IMR-90 (cell line): ENCODE results near the gene ASAP2. TPM values are rescaled to one million over a fixed set of nuclear protein-coding genes. Genes with fewer than 3 reads are reported as not detected.

Experiments
- ATAC-seq: fragments of 200-7000 bp; cut with Tn5 transposase; 2 replicates; pipeline ENCODE4 v1.9.1; 2020; ENCODE audit warnings: low read depth, mild to moderate bottlenecking, moderate library complexity
- BruUV-seq: library from RNA; stranded (reverse); fragments of 400-500 nt; replicated peaks from 2 replicates; lab custom pipeline; 2021; lab: Mats Ljungman, UMichigan
- CTCF ChIA-PET: fragments of 300-600 bp; formaldehyde crosslinking; extraction: SDS; loops from one replicate; lab custom pipeline; 2021; ENCODE audit warnings: antibody characterized with exemption; lab: Yijun Ruan, JAX
- POLR2A ChIA-PET: fragments of 300-600 bp; sonication (Branson Sonifier 250); formaldehyde crosslinking; loops from one replicate; lab custom pipeline; 2022; ENCODE audit warnings: antibody characterized with exemption; ENCODE audit not compliant: unreplicated experiment; lab: Charles Lee
- DNase-seq: peaks from one replicate; pipeline ENCODE4 v3.0.0; 2013
- H2AFZ ChIP-seq: replicated peaks from 2 replicates; pipeline ENCODE3; 2013; ENCODE audit warnings: low read length, mild to moderate bottlenecking; ENCODE audit not compliant: poor library complexity
- H2AK5ac ChIP-seq: 2 replicates; pipeline ENCODE4 v1.6.1; 2013; ENCODE audit warnings: low read depth, low read length, inconsistent platforms
- H2AK9ac ChIP-seq: replicated peaks from 2 replicates; pipeline ENCODE3; 2013; ENCODE audit warnings: mild to moderate bottlenecking, low read depth, low read length, moderate library complexity; ENCODE audit not compliant: poor library complexity
- H2BK120ac ChIP-seq: 2 replicates; pipeline ENCODE4 v1.6.1; 2013; ENCODE audit warnings: low read depth, low read length, inconsistent platforms
- H2BK15ac ChIP-seq: 3 replicates; pipeline ENCODE4 v1.6.1; 2013; ENCODE audit warnings: low read depth, low read length, inconsistent platforms
- H2BK20ac ChIP-seq: 2 replicates; pipeline ENCODE4 v1.6.1; 2013; ENCODE audit warnings: low read depth, mild to moderate bottlenecking, inconsistent platforms, low read length, moderate library complexity
- H2BK5ac ChIP-seq: 2 replicates; pipeline ENCODE4 v1.6.1; 2013; ENCODE audit warnings: mild to moderate bottlenecking, low read depth, low read length, inconsistent platforms; ENCODE audit not compliant: poor library complexity, severe bottlenecking
- H3K14ac ChIP-seq: replicated peaks from 2 replicates; pipeline ENCODE4 v1.6.1; 2013; ENCODE audit warnings: low read depth, low read length, inconsistent platforms
- H3K18ac ChIP-seq: 2 replicates; pipeline ENCODE4 v1.6.1; 2013; ENCODE audit warnings: low read depth, low read length, control low read depth
- H3K23ac ChIP-seq: 2 replicates; pipeline ENCODE4 v1.6.1; 2013; ENCODE audit warnings: low read depth, low read length, inconsistent platforms
- H3K27ac ChIP-seq: 2 replicates; pipeline ENCODE4 v1.5.1; 2013; ENCODE audit warnings: mild to moderate bottlenecking, control low read depth, low read length; ENCODE audit not compliant: insufficient read depth
- H3K27me3 ChIP-seq: 2 replicates; pipeline ENCODE4 v1.6.1; 2013; ENCODE audit warnings: low read length; ENCODE audit not compliant: control insufficient read depth, insufficient read depth
- H3K36me3 ChIP-seq: 2 replicates; pipeline ENCODE4 v1.6.1; 2013; ENCODE audit warnings: low read length, mixed read lengths; ENCODE audit not compliant: control insufficient read depth, insufficient read depth
- H3K4ac ChIP-seq: 2 replicates; pipeline ENCODE4 v1.6.1; 2013; ENCODE audit warnings: low read depth, low read length, inconsistent platforms
- H3K4me1 ChIP-seq: 2 replicates; pipeline ENCODE4 v1.6.1; 2013; ENCODE audit warnings: low read length, mixed read lengths; ENCODE audit not compliant: control insufficient read depth, insufficient read depth
- H3K4me2 ChIP-seq: 2 replicates; pipeline ENCODE4 v1.6.1; 2013; ENCODE audit warnings: low read depth, mild to moderate bottlenecking, control low read depth, low read length, moderate library complexity
- H3K4me3 ChIP-seq: 2 replicates; pipeline ENCODE4 v1.5.1; 2013; ENCODE audit warnings: low read depth, mild to moderate bottlenecking, control low read depth, low read length, moderate library complexity; ENCODE audit not compliant: insufficient read depth
- H3K56ac ChIP-seq: 2 replicates; pipeline ENCODE4 v1.6.1; 2013; ENCODE audit warnings: low read length, inconsistent platforms; ENCODE audit not compliant: insufficient read depth; ENCODE audit errors: extremely low read depth
- H3K79me1 ChIP-seq, 2 experiments: 2 replicates each; pipeline ENCODE4 v1.6.1; 2013; ENCODE audit warnings: low read length in 2 of 2, inconsistent platforms in 1 of 2, low read depth in 1 of 2
- H3K9ac ChIP-seq: 2 replicates; pipeline ENCODE4 v1.6.1; 2013; ENCODE audit warnings: low read depth, low read length, control low read depth
- H3K9me1 ChIP-seq: 2 replicates; pipeline ENCODE4 v1.6.1; 2013; ENCODE audit warnings: low read length, inconsistent platforms; ENCODE audit not compliant: insufficient read depth
- H3K9me3 ChIP-seq: 2 replicates; pipeline ENCODE4 v1.6.1; 2013; ENCODE audit warnings: low read length; ENCODE audit not compliant: control insufficient read depth, insufficient read depth
- H4K20me1 ChIP-seq: 2 replicates; pipeline ENCODE4 v1.6.1; 2013; ENCODE audit warnings: low read length, inconsistent platforms; ENCODE audit not compliant: insufficient read depth
- H4K5ac ChIP-seq: 2 replicates; pipeline ENCODE4 v1.6.1; 2013; ENCODE audit warnings: mild to moderate bottlenecking, low read depth, low read length, control low read depth
- H4K8ac ChIP-seq, 2 experiments: 2 replicates each; pipeline ENCODE4 v1.6.1; 2013; ENCODE audit warnings: low read depth in 2 of 2, low read length in 2 of 2, control low read depth in 1 of 2, inconsistent platforms in 1 of 2
- H4K91ac ChIP-seq: 2 replicates; pipeline ENCODE4 v1.6.1; 2013; ENCODE audit warnings: low read depth, low read length, inconsistent platforms; ENCODE audit not compliant: insufficient read depth
- FOS ChIP-seq: fragments of 150-350 bp; IDR thresholded peaks from 2 replicates; pipeline ENCODE4 v1.6.1; 2016; ENCODE audit warnings: low read depth, low read length
- MAZ ChIP-seq: IDR thresholded peaks from 2 replicates; pipeline ENCODE4 v1.6.1; 2012; ENCODE audit warnings: low read depth, mild to moderate bottlenecking, low read length, improper control_type of control experiment, moderate library complexity, borderline replicate concordance
- NFE2L2 ChIP-seq: fragments of 150-350 bp; IDR thresholded peaks from 2 replicates; pipeline ENCODE4 v1.6.1; 2016; ENCODE audit warnings: low read depth, mild to moderate bottlenecking, low read length
- RAD21 ChIP-seq: IDR thresholded peaks from 2 replicates; pipeline ENCODE4 v1.6.1; 2012; ENCODE audit warnings: low read length, improper control_type of control experiment
- RFX5 ChIP-seq: IDR thresholded peaks from 2 replicates; pipeline ENCODE4 v1.8.0; 2012; ENCODE audit warnings: low read depth, mild to moderate bottlenecking, low read length, moderate library complexity
- WGBS, 2 experiments: methylation state at CpG; one replicate each; pipeline versions ENCODE4 v1.1.5 to v1.1.7; 2013; ENCODE audit warnings: missing lambda C conversion rate in 2 of 2; ENCODE audit not compliant: insufficient read length in 1 of 2; ENCODE audit errors: extremely low coverage in 2 of 2; 5-methylcytosine and 5-hydroxymethylcytosine counted together
- dilution Hi-C: fragments of 300-500 bp; cut with HindIII; formaldehyde crosslinking; loops from one replicate; pipeline ENCODE4 v1.14.3; 2018; ENCODE audit warnings: low sequenced_read_pairs; ENCODE audit not compliant: unreplicated experiment
- in situ Hi-C: fragments of 300-500 bp; cut with MboI; formaldehyde crosslinking; loops from 3 replicates; pipeline ENCODE4 v1.14.3; 2019; ENCODE audit warnings: low sequenced_read_pairs, inconsistent platforms, mixed read lengths
- intact Hi-C: fragments of 100-400 bp; cut with micrococcal nuclease; formaldehyde crosslinking; loops from 2 replicates; pipeline ENCODE4 v1.10.0; 2022
- polyA plus RNA-seq, 3 experiments: library from polyadenylated mRNA; depleted of rRNA; stranded (reverse); fragments of >200 nt; gene quantifications; 2 replicates each; pipeline ENCODE4 v1.2.3, GENCODE V29; 2012; ENCODE audit warnings: low replicate concordance in 1 of 3
- total RNA-seq: library from RNA; depleted of rRNA; stranded (reverse); fragments of >200 nt; gene quantifications from 2 replicates; pipeline ENCODE4 v1.2.3, GENCODE V29; 2012
- TF ChIP-seq, protein P1 (sequence below): conservative IDR thresholded peaks from 2 replicates; pipeline ENCODE4 v1.5.1; 2012; ENCODE audit warnings: mild to moderate bottlenecking, low read depth, low read length, improper control_type of control experiment

Gene ASAP2
- total and polyA plus RNA-seq, 2 of the 4 experiments (the other 2 are of a cell fraction), result 19.7 to 28.1 TPM

DNA sequence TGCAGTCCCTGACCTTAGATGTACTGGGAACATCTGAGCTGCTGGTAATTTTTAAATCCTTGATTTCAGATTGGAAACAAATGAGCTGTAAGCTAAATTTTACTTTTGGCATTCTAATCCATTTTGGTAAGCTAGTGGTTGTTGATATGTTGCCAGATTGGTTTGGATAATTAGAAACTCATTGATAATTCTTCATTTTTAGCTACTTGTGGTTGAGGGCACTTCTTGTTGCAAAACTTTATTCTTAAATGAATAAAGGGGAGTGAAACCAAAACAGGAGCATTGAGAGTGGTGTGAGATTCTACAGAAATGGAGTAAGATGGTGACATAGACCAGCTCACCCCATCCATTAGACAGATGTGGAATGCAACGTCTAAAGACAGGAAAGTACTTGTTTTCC lies 152.2 kb downstream of the ASAP2 start:
- POLR2A ChIA-PET, result no interaction called here

More for the DNA sequence above, 152.2 kb downstream of the ASAP2 start:
- H3K23ac ChIP-seq, result no peak overlapping the region
- H3K4ac ChIP-seq, result no peak overlapping the region
- no peak overlapping the region for H3K56ac ChIP-seq
- peaks cover 2% of the 10 kb centered on the region; the same call in 1 of the 2 replicates for H3K9me1 ChIP-seq
- TF ChIP-seq NFE2L2 (no peak), FOS (no peak), RAD21 (no peak), MAZ (no peak), RFX5 (no peak)
- TF ChIP-seq, protein P1, sequence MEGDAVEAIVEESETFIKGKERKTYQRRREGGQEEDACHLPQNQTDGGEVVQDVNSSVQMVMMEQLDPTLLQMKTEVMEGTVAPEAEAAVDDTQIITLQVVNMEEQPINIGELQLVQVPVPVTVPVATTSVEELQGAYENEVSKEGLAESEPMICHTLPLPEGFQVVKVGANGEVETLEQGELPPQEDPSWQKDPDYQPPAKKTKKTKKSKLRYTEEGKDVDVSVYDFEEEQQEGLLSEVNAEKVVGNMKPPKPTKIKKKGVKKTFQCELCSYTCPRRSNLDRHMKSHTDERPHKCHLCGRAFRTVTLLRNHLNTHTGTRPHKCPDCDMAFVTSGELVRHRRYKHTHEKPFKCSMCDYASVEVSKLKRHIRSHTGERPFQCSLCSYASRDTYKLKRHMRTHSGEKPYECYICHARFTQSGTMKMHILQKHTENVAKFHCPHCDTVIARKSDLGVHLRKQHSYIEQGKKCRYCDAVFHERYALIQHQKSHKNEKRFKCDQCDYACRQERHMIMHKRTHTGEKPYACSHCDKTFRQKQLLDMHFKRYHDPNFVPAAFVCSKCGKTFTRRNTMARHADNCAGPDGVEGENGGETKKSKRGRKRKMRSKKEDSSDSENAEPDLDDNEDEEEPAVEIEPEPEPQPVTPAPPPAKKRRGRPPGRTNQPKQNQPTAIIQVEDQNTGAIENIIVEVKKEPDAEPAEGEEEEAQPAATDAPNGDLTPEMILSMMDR, result no peak
- no peak overlapping the region for H4K91ac ChIP-seq
- no peak overlapping the region for H2AFZ ChIP-seq
- DNase-seq, result no peak
- H3K9me3 ChIP-seq, result no peaks in the 10 kb centered on the region
- no peak overlapping the region for H2AK9ac ChIP-seq
- no peaks in the 10 kb centered on the region for H4K20me1 ChIP-seq
- H3K36me3 ChIP-seq, result peaks cover 34% of the 10 kb centered on the region
- peaks cover 10 to 16% of the 10 kb centered on the region in 2 experiments; a peak in 3 of 4 replicates for H3K79me1 ChIP-seq
- H2BK15ac ChIP-seq, result no peak overlapping the region
- CTCF ChIA-PET, result no interaction called here
- dilution Hi-C loops (no loop called here), intact Hi-C loops (no loop called here), in situ Hi-C loops (no loop called here)
- no peak overlapping the region for H4K8ac ChIP-seq
- no peak overlapping the region for H2AK5ac ChIP-seq
- no CpG with 5 or more reads among the region's 1 CpG for WGBS, 2 experiments
- no TSS peak for BruUV-seq
- ATAC-seq, result no peak
- no peak overlapping the region for H3K14ac ChIP-seq
- H3K27me3 ChIP-seq, result no peaks in the 10 kb centered on the region
- H3K4me3 ChIP-seq, result no peak overlapping the region
- H3K9ac ChIP-seq, result no peak overlapping the region
- H3K4me2 ChIP-seq, result no peak overlapping the region
- H2BK5ac ChIP-seq, result no peak overlapping the region
- peaks cover 4% of the 10 kb centered on the region; the same call in 1 of the 2 replicates for H3K4me1 ChIP-seq
- H2BK120ac ChIP-seq, result no peak overlapping the region
- no peak overlapping the region for H3K18ac ChIP-seq
- H3K27ac ChIP-seq, result no peak overlapping the region
- no peak overlapping the region for H2BK20ac ChIP-seq
- H4K5ac ChIP-seq, result no peak overlapping the region
